Neutrophil (primary cell): ENCODE data around the gene KCTD10.

Source experiments
- H3K27ac ChIP-seq: fragments of 200-600 bp; sonication (generic); 2 replicates; pipeline ENCODE4 v1.5.1; 2016; ENCODE audit warnings: mild to moderate bottlenecking, moderate library complexity
- H3K27me3 ChIP-seq: fragments of 200-600 bp; sonication (generic); 2 replicates; pipeline ENCODE4 v1.6.0; 2016; ENCODE audit warnings: mild to moderate bottlenecking
- H3K36me3 ChIP-seq: fragments of 200-600 bp; sonication (generic); 2 replicates; pipeline ENCODE4 v1.5.1; 2017
- H3K4me1 ChIP-seq, 2 experiments: fragments of 200-600 bp in 1 of 2; sonication (generic) in 1 of 2; 1 replicate in 1 of 2; 2 replicates in 1 of 2; pipeline versions ENCODE4 v1.5.1 to v1.6.1; 2013 to 2016; ENCODE audit warnings: low read depth in 1 of 2, low read length in 1 of 2, mild to moderate bottlenecking in 1 of 2, moderate library complexity in 1 of 2; ENCODE audit not compliant: control insufficient read depth in 1 of 2, insufficient read depth in 1 of 2
- H3K4me3 ChIP-seq, 2 experiments: fragments of 200-600 bp in 1 of 2; sonication (generic) in 1 of 2; 1 replicate in 1 of 2; 2 replicates in 1 of 2; pipeline ENCODE4 v1.5.1; 2013 to 2016; ENCODE audit warnings: low read depth in 1 of 2, low read length in 1 of 2, mild to moderate bottlenecking in 1 of 2, moderate library complexity in 1 of 2
- H3K9me3 ChIP-seq: fragments of 200-600 bp; sonication (generic); 2 replicates; pipeline ENCODE4 v1.5.1; 2016
- CTCF ChIP-seq: fragments of 200-600 bp; sonication (generic); IDR thresholded peaks from 2 replicates; pipeline ENCODE4 v1.5.1; 2016; ENCODE audit warnings: antibody characterized with exemption

Gene KCTD10

GRCh38 chr12:109521831-109522230 lies 44.7 kb upstream of the KCTD10 start:
- no peak overlapping the region for H3K27ac ChIP-seq
- TF ChIP-seq CTCF, result no peak
- H3K4me3 ChIP-seq, result no peak overlapping the region
- H3K36me3 ChIP-seq, result peaks cover 96% of the 10 kb centered on the region
- no peaks in the 10 kb centered on the region for H3K9me3 ChIP-seq
- no peaks in the 10 kb centered on the region for H3K4me1 ChIP-seq
- H3K27me3 ChIP-seq, result no peaks in the 10 kb centered on the region

- no peak overlapping the region for H3K4me3 ChIP-seq
- H3K36me3 ChIP-seq, result peaks cover 92% of the 10 kb centered on the region
- no peaks in the 10 kb centered on the region for H3K9me3 ChIP-seq
- H3K27me3 ChIP-seq, result no peaks in the 10 kb centered on the region
- TF ChIP-seq CTCF, result no peak
- no peaks in the 10 kb centered on the region for H3K4me1 ChIP-seq
- no peak overlapping the region for H3K27ac ChIP-seq
Measured at GRCh38 chr12:109519787-109520186, 42.7 kb upstream of the KCTD10 start.

GRCh38 chr12:109518820-109519665 lies 41.9 kb upstream of the KCTD10 start:
- Histone ChIP-seq H3K27me3 (no peaks in the 10 kb centered on the region), H3K36me3 (peaks cover 92% of the 10 kb centered on the region), H3K9me3 (no peaks in the 10 kb centered on the region), H3K27ac (no peak overlapping the region), H3K4me1 (no peaks in the 10 kb centered on the region), H3K4me3 (no peak overlapping the region)
- peak; percentile 52 for TF ChIP-seq CTCF

GRCh38 chr12:109517619-109518018 lies 40.5 kb upstream of the KCTD10 start:
- Histone ChIP-seq H3K4me3 (no peak overlapping the region), H3K36me3 (peaks cover 92% of the 10 kb centered on the region)

GRCh38 chr12:109513977-109514376 lies 36.9 kb upstream of the KCTD10 start:
- Histone ChIP-seq H3K27ac (no peak overlapping the region), H3K4me3 (no peak overlapping the region), H3K4me1 (no peaks in the 10 kb centered on the region), H3K27me3 (no peaks in the 10 kb centered on the region), H3K36me3 (peaks cover 92% of the 10 kb centered on the region), H3K9me3 (no peaks in the 10 kb centered on the region)
- no peak for TF ChIP-seq CTCF

More at GRCh38 chr12:109517619-109518018, 40.5 kb upstream of the KCTD10 start:
- Histone ChIP-seq H3K4me1 (no peaks in the 10 kb centered on the region), H3K9me3 (no peaks in the 10 kb centered on the region), H3K27ac (no peak overlapping the region), H3K27me3 (no peaks in the 10 kb centered on the region)
- TF ChIP-seq CTCF, result no peak
